Muscle of leg (tissue), 11 donors: Measurements from ENCODE around the gene RCBTB1. TPM values are rescaled to one million over a fixed set of nuclear protein-coding genes. Genes with fewer than 3 reads are reported as not detected.
A peak's percentile ranks its signal among the peaks of the same experiment; 100 is the strongest.
"Not testable (repeated sequence)": the region's sequence is repeated elsewhere in the genome, so short reads cannot be mapped to it uniquely, and the experiment has no call there.

Experiments
- DNase-seq: peaks from one replicate; pipeline ENCODE4 v3.0.0; 2013
- H3K27ac ChIP-seq: one replicate; pipeline ENCODE4 v1.5.1; 2013; ENCODE audit warnings: mild to moderate bottlenecking, low read length, control low read depth
- H3K27me3 ChIP-seq: one replicate; pipeline ENCODE4 v1.6.1; 2013; ENCODE audit warnings: low read length; ENCODE audit not compliant: control insufficient read depth, insufficient read depth
- H3K36me3 ChIP-seq: one replicate; pipeline ENCODE4 v1.6.1; 2013; ENCODE audit warnings: low read length; ENCODE audit not compliant: control insufficient read depth, insufficient read depth
- H3K4me1 ChIP-seq: one replicate; pipeline ENCODE4 v1.6.1; 2013; ENCODE audit warnings: low read length; ENCODE audit not compliant: control insufficient read depth, insufficient read depth
- H3K4me3 ChIP-seq: one replicate; pipeline ENCODE4 v1.5.1; 2013; ENCODE audit warnings: low read length, control low read depth
- H3K9me3 ChIP-seq: replicated peaks from 2 replicates; pipeline ENCODE4 v1.6.1; 2013; ENCODE audit warnings: low read depth, low read length; ENCODE audit not compliant: control insufficient read depth
- WGBS: methylation state at CpG from one replicate; pipeline ENCODE4 v1.1.5; 2013; ENCODE audit warnings: missing lambda C conversion rate; ENCODE audit not compliant: insufficient coverage; 5-methylcytosine and 5-hydroxymethylcytosine counted together
- polyA plus RNA-seq, 8 donors: library from polyadenylated mRNA; unstranded; fragments of 120-200 nt; gene quantifications; one replicate each; pipeline versions ENCODE4 v1.2.1 to v1.2.3, GENCODE V29; 2013; ENCODE audit warnings: inconsistent platforms in 1 of 8, low replicate concordance in 1 of 8; ENCODE audit not compliant: insufficient read length in 8 of 8, insufficient read depth in 1 of 8
- total RNA-seq: library from RNA; stranded (reverse); fragments of 120-200 nt; gene quantifications from one replicate; pipeline ENCODE4 v1.2.4, GENCODE V29; 2013

The RCBTB1 gene
- total and polyA plus RNA-seq, 9 donors = 10.8 to 24.9 (median 19.1) TPM

- no peak for DNase-seq
- Histone ChIP-seq H3K36me3 (peaks cover 7% of the 10 kb centered on the region), H3K4me3 (no peak overlapping the region), H3K9me3 (no peaks in the 10 kb centered on the region), H3K27ac (no peak overlapping the region), H3K4me1 (peaks cover 5% of the 10 kb centered on the region), H3K27me3 (no peaks in the 10 kb centered on the region)
- WGBS = 88% methylated on average over 2 of the region's 4 CpGs
Observed at GRCh38 chr13:49498206-49498605, 87.2 kb downstream of the RCBTB1 start.

- Histone ChIP-seq H3K4me1 (peaks cover 5% of the 10 kb centered on the region), H3K9me3 (no peaks in the 10 kb centered on the region), H3K36me3 (peaks cover 7% of the 10 kb centered on the region), H3K27ac (peak overlapping the region; percentile 4), H3K4me3 (no peak overlapping the region), H3K27me3 (no peaks in the 10 kb centered on the region)
- WGBS = 72% methylated on average over 5 of the region's 5 CpGs
- DNase-seq = peak; percentile 10
Observed at GRCh38 chr13:49497272-49497671, 88.1 kb downstream of the RCBTB1 start.

- H3K4me3 ChIP-seq, H3K9me3 ChIP-seq, H3K4me1 ChIP-seq, H3K27me3 ChIP-seq, H3K36me3 ChIP-seq: not testable (repeated sequence)
- peak; percentile 19 for DNase-seq
- H3K27ac ChIP-seq = peak overlapping the region; percentile 24
- 70% methylated on average over 2 of the region's 11 CpGs for WGBS
Observed at GRCh38 chr13:49496837-49497236, 88.5 kb downstream of the RCBTB1 start.

- peak within 1 kb of the TSS; percentile 97 for H3K27ac ChIP-seq
- peaks cover 5% of the 10 kb centered on the region for H3K4me1 ChIP-seq
- no peaks in the 10 kb centered on the region for H3K9me3 ChIP-seq
- peaks cover 7% of the 10 kb centered on the region for H3K36me3 ChIP-seq
- H3K27me3 ChIP-seq = no peaks in the 10 kb centered on the region
- 3% methylated on average over 45 of the region's 71 CpGs for WGBS
- peak; percentile 89 for DNase-seq
- H3K4me3 ChIP-seq = peak within 1 kb of the TSS; percentile 66
Observed at GRCh38 chr13:49495783-49496762, 89.3 kb downstream of the RCBTB1 start, which contains the start of gene PHF11. Gene PHF11 (plus strand): TSS chr13:49495953. CDS start chr13:49496002, 49 bp downstream.

GRCh38 chr13:49494645-49495044 is 90.7 kb downstream of the RCBTB1 start:
- H3K27ac ChIP-seq = peak overlapping the region; percentile 97
- WGBS = no CpG with 5 or more reads among the region's 2 CpGs
- peak; percentile 25 for DNase-seq
- H3K4me1 ChIP-seq = peaks cover 5% of the 10 kb centered on the region
- peak overlapping the region; percentile 66 for H3K4me3 ChIP-seq
- H3K9me3 ChIP-seq = no peaks in the 10 kb centered on the region
- H3K27me3 ChIP-seq = no peaks in the 10 kb centered on the region
- peaks cover 7% of the 10 kb centered on the region for H3K36me3 ChIP-seq

- Histone ChIP-seq H3K4me3 (no peak overlapping the region), H3K9me3 (no peaks in the 10 kb centered on the region), H3K27me3 (no peaks in the 10 kb centered on the region), H3K27ac (no peak overlapping the region), H3K36me3 (peaks cover 10% of the 10 kb centered on the region), H3K4me1 (no peaks in the 10 kb centered on the region)
- DNase-seq = no peak
- WGBS = no CpG with 5 or more reads among the region's 2 CpGs
Observed at GRCh38 chr13:49488563-49488962, 96.8 kb downstream of the RCBTB1 start.

Other genes with a start within 250 kb of the RCBTB1 start
- 4.3 TPM for gene CAB39L, start 141.5 kb downstream of the RCBTB1 start, total RNA-seq
- 1 to 10 TPM; 3.5 to 6.1 (median 4.5) TPM for gene CAB39L, start 141.5 kb downstream of the RCBTB1 start, polyA plus RNA-seq
- gene SETDB2, start 141.3 kb downstream of the RCBTB1 start, total RNA-seq = 11.0 TPM
- 1 to 10 TPM; 6.7 to 8.8 (median 7.6) TPM for gene SETDB2, start 141.3 kb downstream of the RCBTB1 start, polyA plus RNA-seq
- gene PHF11, start 89.6 kb downstream of the RCBTB1 start, total RNA-seq = 15.6 TPM
- 10 to 100 TPM; 13.7 to 26.7 (median 19.2) TPM for gene PHF11, start 89.6 kb downstream of the RCBTB1 start, polyA plus RNA-seq
- gene ARL11, start 42.9 kb upstream of the RCBTB1 start, total RNA-seq = 0.58 TPM
- gene ARL11, start 42.9 kb upstream of the RCBTB1 start, polyA plus RNA-seq = under 1 TPM; 0.23 to 0.83 (median 0.38) TPM
- gene EBPL, start 105.9 kb upstream of the RCBTB1 start, total RNA-seq = 26.1 TPM
- 10 to 100 TPM; 16.4 to 34.2 (median 25.7) TPM for gene EBPL, start 105.9 kb upstream of the RCBTB1 start, polyA plus RNA-seq
- gene KPNA3, start 207.1 kb upstream of the RCBTB1 start, total RNA-seq = 24.0 TPM
- gene KPNA3, start 207.1 kb upstream of the RCBTB1 start, polyA plus RNA-seq = 10 to 100 TPM; 26.3 to 35.8 (median 34.0) TPM